A673 (cell line): ENCODE results near the gene ZDHHC5.

Experiments
- CTCF ChIP-seq: fragments of 300-800, 200-600 bp; sonication (generic); conservative IDR thresholded peaks from 2 replicates; pipeline ENCODE4 v1.5.1; 2017; ENCODE audit warnings: low read depth, mild to moderate bottlenecking, antibody characterized with exemption, low read length, moderate library complexity, mixed read lengths
- EZH2 ChIP-seq: fragments of 200-600 bp; sonication (generic); IDR thresholded peaks from 2 replicates; pipeline ENCODE4 v1.6.1; 2017; ENCODE audit warnings: borderline replicate concordance, low read depth, mild to moderate bottlenecking, mixed read lengths, antibody characterized with exemption, low read length; ENCODE audit not compliant: poor library complexity, severe bottlenecking

- TF ChIP-seq CTCF (no peak), EZH2 (no peak)
These were observed 11.1 kb upstream of the ZDHHC5 start for GRCh38 chr11:57656885-57657193.
